Keratinocyte (primary cell): ENCODE measurements around the gene FTO.

Source experiments
- CTCF ChIP-seq, 3 experiments: IDR thresholded peaks in 1 of 3; conservative IDR thresholded peaks in 1 of 3; optimal IDR thresholded peaks in 1 of 3; 2 replicates in 2 of 3; 3 replicates in 1 of 3; pipeline versions ENCODE3 to v1.5.1; 2011; ENCODE audit warnings: low read length in 3 of 3, mild to moderate bottlenecking in 3 of 3, moderate library complexity in 2 of 3, control low read depth in 1 of 3, inconsistent platforms in 1 of 3; ENCODE audit not compliant: insufficient read depth in 2 of 3; ENCODE audit errors: extremely low read depth in 1 of 3
- EZH2 ChIP-seq: IDR thresholded peaks from one replicate; pipeline ENCODE4 v1.6.1; 2012; ENCODE audit warnings: inconsistent platforms, mild to moderate bottlenecking, low read length, moderate library complexity

- TF ChIP-seq CTCF (optimal IDR thresholded peaks at IDR 0.05 in 1 of 3, IDR thresholded peaks at IDR 0.05 in 1 of 3, conservative IDR thresholded peaks at IDR 0.05 in 1 of 3; ENCODE audit: extremely low read depth in 1 of 3, insufficient read depth in 2 of 3, low read length in 3 of 3), result no peak
- no peak for TF ChIP-seq EZH2
These were observed 191.9 kb downstream of the FTO start for GRCh38 chr16:53895851-53896250.
